Measurements from ENCODE around the gene PHF21A.

The PHF21A gene

DNA sequence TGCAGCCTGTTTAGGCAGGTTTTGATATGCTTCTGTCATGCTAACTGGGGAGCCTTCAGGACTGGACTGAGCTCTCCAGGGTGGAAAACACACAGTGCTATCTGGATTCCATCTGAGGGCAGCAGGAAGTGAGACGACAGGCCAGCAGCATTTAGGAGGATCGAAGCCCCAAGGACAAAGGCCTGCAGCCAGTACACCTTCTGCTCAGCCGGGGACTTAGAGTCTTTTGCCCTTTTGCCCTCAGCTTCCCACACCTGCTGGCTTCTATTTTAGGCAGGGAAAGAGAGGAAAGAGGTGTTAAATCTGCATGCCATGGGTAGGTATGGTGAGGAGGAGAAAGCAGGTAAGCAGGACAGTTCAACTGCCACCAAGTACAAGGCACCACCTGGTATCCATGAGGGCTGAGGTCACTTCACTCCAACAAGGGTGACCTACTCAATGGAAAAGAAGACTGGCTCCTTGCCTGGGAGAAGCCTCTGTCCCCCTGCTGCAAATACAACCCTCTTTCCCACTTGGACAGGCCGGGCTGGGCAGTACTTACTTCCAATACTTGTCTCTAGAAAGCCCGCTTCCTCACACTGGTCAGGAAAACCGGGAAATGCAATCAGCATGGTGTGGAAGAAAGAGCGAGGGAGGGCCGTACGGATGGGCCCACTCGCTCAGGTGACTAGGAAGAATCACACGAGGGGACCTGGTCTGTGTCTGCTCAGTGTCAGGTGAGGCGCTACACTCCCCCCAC is 186.5 kb downstream of the PHF21A start:
- Histone ChIP-seq H3K4me3 (no peak overlapping the region), H3K27ac (no peak overlapping the region)
- no peak for DNase-seq (ENCODE audit: low spot score)
- TF ChIP-seq, protein P1, sequence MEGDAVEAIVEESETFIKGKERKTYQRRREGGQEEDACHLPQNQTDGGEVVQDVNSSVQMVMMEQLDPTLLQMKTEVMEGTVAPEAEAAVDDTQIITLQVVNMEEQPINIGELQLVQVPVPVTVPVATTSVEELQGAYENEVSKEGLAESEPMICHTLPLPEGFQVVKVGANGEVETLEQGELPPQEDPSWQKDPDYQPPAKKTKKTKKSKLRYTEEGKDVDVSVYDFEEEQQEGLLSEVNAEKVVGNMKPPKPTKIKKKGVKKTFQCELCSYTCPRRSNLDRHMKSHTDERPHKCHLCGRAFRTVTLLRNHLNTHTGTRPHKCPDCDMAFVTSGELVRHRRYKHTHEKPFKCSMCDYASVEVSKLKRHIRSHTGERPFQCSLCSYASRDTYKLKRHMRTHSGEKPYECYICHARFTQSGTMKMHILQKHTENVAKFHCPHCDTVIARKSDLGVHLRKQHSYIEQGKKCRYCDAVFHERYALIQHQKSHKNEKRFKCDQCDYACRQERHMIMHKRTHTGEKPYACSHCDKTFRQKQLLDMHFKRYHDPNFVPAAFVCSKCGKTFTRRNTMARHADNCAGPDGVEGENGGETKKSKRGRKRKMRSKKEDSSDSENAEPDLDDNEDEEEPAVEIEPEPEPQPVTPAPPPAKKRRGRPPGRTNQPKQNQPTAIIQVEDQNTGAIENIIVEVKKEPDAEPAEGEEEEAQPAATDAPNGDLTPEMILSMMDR (IDR thresholded peaks at IDR 0.05) = no peak

DNA sequence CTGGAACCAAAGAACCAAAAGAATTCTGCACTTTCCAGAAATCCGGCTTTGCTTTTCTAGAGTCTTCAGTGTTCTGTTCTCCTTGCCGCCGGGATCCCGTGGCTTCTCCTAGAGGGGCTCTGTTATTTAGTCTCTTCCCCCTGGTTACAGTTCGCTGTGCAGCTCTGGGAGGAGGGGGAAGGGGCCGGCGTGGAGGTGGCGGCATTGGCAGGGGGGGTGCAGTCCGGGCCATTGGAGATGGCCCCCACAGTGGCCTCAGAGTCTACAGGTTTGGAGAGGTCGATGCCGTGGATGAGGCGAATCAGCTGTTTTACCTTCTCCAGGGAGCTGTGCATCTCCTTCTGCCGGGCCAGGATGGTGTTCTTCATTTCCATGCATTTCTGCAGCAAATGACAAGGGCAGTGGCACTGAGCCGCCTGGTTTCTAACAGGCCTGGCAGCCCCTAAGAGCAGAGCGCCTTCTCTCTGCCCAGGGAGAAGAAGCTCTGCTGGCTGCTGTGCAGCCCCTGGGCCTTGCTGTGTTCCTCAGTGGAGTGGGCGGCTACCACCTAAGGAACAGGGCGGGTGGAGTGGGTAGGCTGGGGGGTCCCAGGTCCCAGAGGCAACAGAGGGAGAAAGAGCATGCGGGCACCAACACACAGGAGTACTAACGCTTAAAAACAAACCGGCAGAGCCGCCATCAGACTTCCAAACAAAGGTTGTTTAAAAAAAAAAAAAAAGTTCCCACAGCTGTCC is 187.2 kb downstream of the PHF21A start:
- no peak overlapping the region for H3K27ac ChIP-seq

DNA sequence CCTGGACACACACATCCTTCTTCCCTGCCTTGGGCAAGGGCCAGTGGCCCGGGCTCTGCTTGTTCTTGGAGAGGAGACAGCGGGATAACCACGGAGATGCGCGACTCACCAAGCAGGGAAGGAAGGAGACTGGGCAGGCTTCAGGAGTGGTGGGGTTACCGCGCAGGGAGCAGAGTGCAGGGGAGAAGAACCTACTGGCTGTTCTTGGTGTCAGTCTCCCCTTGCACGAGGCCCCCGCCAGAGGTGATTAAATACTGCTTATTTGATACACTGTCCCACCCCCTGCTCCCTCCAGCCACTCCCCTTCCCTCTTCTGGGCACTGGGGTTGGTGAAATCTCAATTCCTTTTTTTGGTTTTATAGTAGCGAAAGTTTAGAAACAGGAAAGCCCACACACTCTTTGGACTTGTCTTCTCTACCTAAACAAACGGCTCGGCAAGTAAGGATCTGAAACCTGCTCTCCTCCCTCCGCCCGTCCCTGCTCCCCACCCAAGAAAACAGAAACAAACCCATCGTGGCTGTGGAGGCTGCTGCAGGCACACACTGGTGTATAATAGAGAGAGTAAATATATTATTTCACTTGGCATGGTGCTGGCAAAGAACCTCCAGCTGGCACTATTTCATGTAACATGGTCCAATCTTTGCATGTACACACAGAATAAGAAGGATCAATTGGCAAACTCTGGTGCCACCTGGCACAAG is 188.0 kb downstream of the PHF21A start:
- Histone ChIP-seq H3K4me3 (no peak overlapping the region), H3K27ac (no peak overlapping the region)
- TF ChIP-seq, protein P1 (IDR thresholded peaks at IDR 0.05) = no peak
- DNase-seq (ENCODE audit: low spot score) = no peak

More for the DNA sequence above, 187.2 kb downstream of the PHF21A start:
- TF ChIP-seq, protein P1 (IDR thresholded peaks at IDR 0.05) = no peak
- no peak for DNase-seq (ENCODE audit: low spot score)
- no peak overlapping the region for H3K4me3 ChIP-seq

DNA sequence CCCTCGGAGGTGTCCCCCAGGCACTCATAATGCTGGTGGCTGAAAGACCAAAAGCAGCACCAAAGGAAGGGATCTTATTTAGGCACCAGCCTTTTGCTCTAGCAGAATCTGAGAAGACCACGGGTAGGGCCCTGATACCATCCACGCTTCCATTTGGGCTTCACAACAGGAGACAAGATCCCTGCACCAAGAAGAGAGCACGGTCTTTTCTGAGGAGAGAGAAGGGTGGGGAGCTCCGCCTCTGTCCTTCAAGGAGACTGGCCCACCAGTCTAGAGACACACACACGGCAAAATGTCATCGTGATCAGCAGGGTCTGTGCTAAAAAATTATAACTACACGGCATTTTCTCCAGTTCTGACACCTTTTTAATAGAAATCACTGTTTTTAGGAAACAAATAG is 189.0 kb downstream of the PHF21A start:
- Histone ChIP-seq H3K4me3 (no peak overlapping the region), H3K27ac (no peak overlapping the region)
- DNase-seq (ENCODE audit: low spot score) = no peak
- TF ChIP-seq, protein P1 (IDR thresholded peaks at IDR 0.05) = no peak

DNA sequence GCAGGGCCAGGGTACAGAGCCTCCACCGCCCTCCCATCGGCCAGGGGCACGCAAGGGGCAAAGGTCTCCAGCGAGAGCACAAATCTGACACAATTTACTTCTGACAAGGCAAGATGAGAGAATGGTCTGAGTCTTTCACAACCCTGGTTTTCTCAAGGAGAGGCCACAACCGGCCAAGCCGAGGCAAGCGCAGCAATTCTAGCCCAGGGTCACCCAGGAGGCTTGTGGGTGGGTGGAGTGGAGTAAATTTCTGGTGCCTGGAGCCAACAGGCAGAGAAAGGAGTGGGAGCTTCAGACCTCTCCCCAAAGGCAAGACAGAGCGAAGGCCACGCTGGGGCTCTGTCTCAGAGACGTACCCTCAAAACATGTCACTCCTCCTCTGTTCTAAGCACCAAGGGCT is 189.5 kb downstream of the PHF21A start:
- peak; percentile 69 for DNase-seq (ENCODE audit: low spot score)
- no peak overlapping the region for H3K4me3 ChIP-seq
- TF ChIP-seq, protein P1 (IDR thresholded peaks at IDR 0.05) = no peak
- no peak overlapping the region for H3K27ac ChIP-seq

DNA sequence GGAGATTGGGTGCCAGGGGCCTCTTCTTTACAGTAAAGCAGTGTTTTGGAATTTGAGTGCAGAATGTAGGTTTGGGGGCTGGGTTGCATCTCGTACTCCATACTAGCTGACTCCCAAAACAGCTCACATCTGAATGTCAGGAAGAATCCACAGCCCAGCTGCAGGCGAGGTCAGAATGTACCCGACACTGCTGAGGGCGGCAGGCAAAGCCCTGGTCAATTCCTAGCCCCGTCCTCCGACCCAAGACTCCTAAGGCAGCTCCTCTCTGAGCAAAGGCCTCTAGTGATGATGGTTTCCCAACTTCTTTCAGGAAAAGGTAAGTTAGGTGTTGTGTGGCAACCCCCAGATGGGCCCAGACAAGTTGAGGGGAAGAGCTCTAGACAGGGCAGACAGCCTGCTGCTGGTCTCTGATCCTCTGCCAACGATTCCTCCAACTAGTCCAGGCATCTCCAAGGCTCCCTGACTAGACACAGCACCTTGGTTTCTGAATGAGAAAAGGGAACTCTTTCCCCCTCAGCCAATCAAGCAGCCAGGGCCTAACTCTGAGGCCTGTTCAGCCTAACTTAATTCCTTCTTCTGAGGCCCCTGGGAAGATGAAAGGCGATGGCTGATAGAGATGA is 190.2 kb downstream of the PHF21A start:
- no peak for DNase-seq (ENCODE audit: low spot score)
- H3K4me3 ChIP-seq = no peak overlapping the region
- TF ChIP-seq, protein P1 (IDR thresholded peaks at IDR 0.05) = no peak
- H3K27ac ChIP-seq = no peak overlapping the region

All from coronary artery (tissue), 2 donors.